ENCODE measurements around the gene ZNF474.

ZNF474 gene

GRCh38 chr5:122180863-122181548 is 51.7 kb downstream of the ZNF474 start:
- H3K27ac ChIP-seq (ENCODE audit: extremely low read depth, low read depth, low read length): no peak overlapping the region

GRCh38 chr5:122181863-122182262 is 52.5 kb downstream of the ZNF474 start:
- no peaks in the 10 kb centered on the region for H3K9me3 ChIP-seq (ENCODE audit: control insufficient read depth, insufficient read depth, low read depth, low read length)
- POLR2A ChIA-PET: no interaction called here
- H3K36me3 ChIP-seq (ENCODE audit: control insufficient read depth in 2 of 2, insufficient read depth in 1 of 2, low read length in 2 of 2): no peaks in the 10 kb centered on the region
- no peak overlapping the region for H3K4me3 ChIP-seq (ENCODE audit: low read depth, low read length)
- CTCF ChIA-PET: interaction anchor here (0.6 to 2.3 kb wide), 4 partner anchors 9 to 300 kb away, joined by 5 to 13 read pairs (median 5); no protein-coding TSS in a partner anchor
- H3K4me1 ChIP-seq (ENCODE audit: control insufficient read depth, insufficient read depth, low read length): peaks cover 11% of the 10 kb centered on the region
- no peak overlapping the region for H3K27ac ChIP-seq (ENCODE audit: extremely low read depth, low read depth, low read length)
- TF ChIP-seq ZNF239 (tag by site-specific recombination; IDR thresholded peaks at IDR 0.05) (no peak), ZSCAN4 (tag by site-specific recombination; IDR thresholded peaks at IDR 0.05) (no peak), OVOL3 (tag by site-specific recombination; IDR thresholded peaks at IDR 0.05) (no peak), ZNF555 (tag by site-specific recombination; conservative IDR thresholded peaks at IDR 0.05) (no peak), ZNF121 (tag by site-specific recombination; IDR thresholded peaks at IDR 0.05) (no peak), KLF17 (tag by site-specific recombination; IDR thresholded peaks at IDR 0.05) (no peak), ZNF561 (tag by site-specific recombination; IDR thresholded peaks at IDR 0.05; ENCODE audit: borderline replicate concordance) (no peak), ZNF580 (tag by site-specific recombination; IDR thresholded peaks at IDR 0.05) (no peak), BCL11A (tag by site-specific recombination; IDR thresholded peaks at IDR 0.05; ENCODE audit: low read depth) (no peak), ZNF670 (tag by site-specific recombination; IDR thresholded peaks at IDR 0.05; ENCODE audit: low read depth) (no peak), ZBTB17 (tag by site-specific recombination; IDR thresholded peaks at IDR 0.05) (no peak), ZNF560 (tag by site-specific recombination; IDR thresholded peaks at IDR 0.05; ENCODE audit: borderline replicate concordance) (no peak), ELK4 (IDR thresholded peaks at IDR 0.05; ENCODE audit: borderline replicate concordance, low read depth, low read length) (no peak), ZFP3 (tag by site-specific recombination; IDR thresholded peaks at IDR 0.05; ENCODE audit: low read depth) (no peak), ZNF132 (tag by site-specific recombination; IDR thresholded peaks at IDR 0.05; ENCODE audit: borderline replicate concordance) (no peak), ZNF701 (tag by site-specific recombination; IDR thresholded peaks at IDR 0.05) (no peak)

More at GRCh38 chr5:122180863-122181548, 51.7 kb downstream of the ZNF474 start:
- Histone ChIP-seq H3K36me3 (ENCODE audit: control insufficient read depth in 2 of 2, insufficient read depth in 1 of 2, low read length in 2 of 2) (no peaks in the 10 kb centered on the region), H3K4me3 (ENCODE audit: low read depth, low read length) (no peak overlapping the region), H3K9me3 (ENCODE audit: control insufficient read depth, insufficient read depth, low read depth, low read length) (no peaks in the 10 kb centered on the region), H3K4me1 (ENCODE audit: control insufficient read depth, insufficient read depth, low read length) (peaks cover 11% of the 10 kb centered on the region)
- CTCF ChIA-PET: interaction anchor here (1.5 to 2.3 kb wide), 2 partner anchors 11 to 15 kb away, joined by 5 to 13 read pairs; no protein-coding TSS in a partner anchor
- TF ChIP-seq HIC1 (tag by site-specific recombination; IDR thresholded peaks at IDR 0.05) (no peak), ZNF596 (tag by site-specific recombination; IDR thresholded peaks at IDR 0.05) (no peak), KLF9 (tag by site-specific recombination; IDR thresholded peaks at IDR 0.05; ENCODE audit: low read depth) (no peak), ZNF521 (tag by site-specific recombination; IDR thresholded peaks at IDR 0.05) (no peak), ZNF488 (tag by site-specific recombination; IDR thresholded peaks at IDR 0.05) (no peak), ZNF837 (tag by site-specific recombination; IDR thresholded peaks at IDR 0.05) (no peak), ZNF362 (tag by site-specific recombination; IDR thresholded peaks at IDR 0.05) (no peak), ZNF114 (tag by site-specific recombination; IDR thresholded peaks at IDR 0.05) (no peak), ZNF214 (tag by site-specific recombination; IDR thresholded peaks at IDR 0.05; ENCODE audit: borderline replicate concordance) (no peak), ZNF701 (tag by site-specific recombination; IDR thresholded peaks at IDR 0.05) (no peak), ZNF394 (tag by site-specific recombination; IDR thresholded peaks at IDR 0.05; ENCODE audit: borderline replicate concordance) (no peak), ZNF10 (tag by site-specific recombination; IDR thresholded peaks at IDR 0.05) (no peak), PRDM1 (tag by site-specific recombination; IDR thresholded peaks at IDR 0.05) (no peak)
- POLR2A ChIA-PET: no interaction called here

All from HEK293 (cell line).